HG03097 (cell line): ENCODE measurements around the gene TMEM151A.
"Not testable (repeated sequence)": the region's sequence is repeated elsewhere in the genome, so short reads cannot be mapped to it uniquely, and the experiment has no call there.

Experiments used
- ATAC-seq: cut with Tn5 transposase; IDR thresholded peaks from one replicate; pipeline ENCODE4 v1.9.1; 2021; ENCODE audit not compliant: unreplicated experiment, low FRiP score

TMEM151A gene

DNA sequence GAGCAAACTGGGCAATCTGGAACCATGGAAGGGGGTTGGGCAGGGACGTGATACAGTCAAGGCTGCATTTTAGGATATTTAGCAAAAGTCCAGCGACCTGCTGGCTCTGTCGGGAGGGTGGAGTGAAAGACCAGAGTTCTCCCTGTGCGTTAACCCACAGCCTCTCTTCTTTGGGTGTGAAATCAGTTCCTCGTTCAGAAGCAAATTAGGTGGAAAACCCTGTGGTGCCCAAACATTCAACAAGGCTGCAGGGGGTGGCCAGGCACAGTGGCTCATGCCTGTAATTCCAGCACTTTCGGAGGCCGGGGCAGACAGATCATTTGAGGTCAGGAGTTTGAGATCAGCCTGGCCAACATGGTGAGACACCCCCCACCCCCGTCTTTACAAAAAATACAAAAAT lies 5.9 kb downstream of the TMEM151A start:
- ATAC-seq = no peak

- no peak for ATAC-seq
Measured at GRCh38 chr11:66299186-66299585, 7.5 kb downstream of the TMEM151A start.

GRCh38 chr11:66302656-66303055 lies 11.0 kb downstream of the TMEM151A start:
- no peak for ATAC-seq

GRCh38 chr11:66309475-66309874 lies 17.8 kb downstream of the TMEM151A start:
- ATAC-seq = no peak

GRCh38 chr11:66310324-66310723 lies 18.6 kb downstream of the TMEM151A start:
- no peak for ATAC-seq

DNA sequence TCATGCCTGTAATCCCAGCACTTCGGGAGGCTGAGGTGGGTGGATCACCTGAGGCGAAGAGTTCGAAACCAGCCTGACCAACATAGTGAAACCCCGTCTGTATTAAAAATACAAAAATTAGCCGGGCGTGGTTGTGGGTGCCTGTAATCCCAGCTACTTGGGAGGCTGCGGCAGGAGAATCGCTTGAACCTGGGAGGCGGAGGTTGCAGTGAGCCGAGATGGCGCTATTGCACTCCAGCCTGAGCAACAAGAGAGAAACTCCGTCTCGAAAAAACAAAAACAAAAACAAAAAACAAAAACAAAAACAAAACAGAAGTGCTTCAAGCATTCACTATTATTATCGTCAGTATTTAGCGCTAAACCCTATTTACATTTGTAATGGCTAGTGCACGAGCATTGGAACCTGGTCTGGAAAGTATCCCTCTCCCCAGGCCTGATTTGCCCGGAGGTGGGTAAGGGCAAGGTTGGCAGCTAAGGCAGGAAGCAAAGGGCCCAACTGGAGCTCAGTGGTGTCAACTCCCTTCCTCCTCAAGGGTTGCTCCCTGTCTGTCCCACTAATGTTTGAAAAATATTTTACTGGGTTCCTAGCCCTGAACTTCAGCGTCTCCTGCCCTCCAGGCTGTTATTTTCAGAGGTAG lies 19.2 kb downstream of the TMEM151A start:
- not testable (repeated sequence) for ATAC-seq

DNA sequence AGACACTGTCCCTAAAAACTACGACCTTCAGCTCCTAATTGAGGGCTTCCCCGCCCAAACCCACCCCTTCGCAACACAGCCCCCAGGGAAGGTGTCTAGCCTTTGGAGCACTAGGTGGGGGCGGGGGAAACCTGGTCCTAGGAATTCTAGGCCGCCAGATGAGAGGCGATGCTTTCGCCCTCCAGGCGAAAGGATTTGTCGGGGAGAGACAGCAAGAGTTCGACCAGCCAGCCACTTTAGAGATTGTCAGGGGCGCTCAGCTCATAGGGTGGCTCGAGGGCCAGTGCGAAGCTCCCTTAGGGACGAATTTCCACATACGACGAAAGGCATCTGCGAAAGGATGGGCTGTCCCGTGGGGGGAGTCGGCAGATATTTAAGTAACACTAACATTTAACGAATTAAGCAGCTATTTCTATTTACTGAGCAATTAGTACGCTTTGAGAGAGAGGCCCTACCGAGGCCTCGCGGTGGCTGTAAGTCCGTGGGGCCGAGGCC lies 19.8 kb downstream of the TMEM151A start:
- no peak for ATAC-seq

GRCh38 chr11:66311965-66312548 lies 20.4 kb downstream of the TMEM151A start:
- peak; percentile 69 for ATAC-seq

GRCh38 chr11:66312549-66313320 lies 21.0 kb downstream of the TMEM151A start:
- peak; percentile 51 for ATAC-seq

DNA sequence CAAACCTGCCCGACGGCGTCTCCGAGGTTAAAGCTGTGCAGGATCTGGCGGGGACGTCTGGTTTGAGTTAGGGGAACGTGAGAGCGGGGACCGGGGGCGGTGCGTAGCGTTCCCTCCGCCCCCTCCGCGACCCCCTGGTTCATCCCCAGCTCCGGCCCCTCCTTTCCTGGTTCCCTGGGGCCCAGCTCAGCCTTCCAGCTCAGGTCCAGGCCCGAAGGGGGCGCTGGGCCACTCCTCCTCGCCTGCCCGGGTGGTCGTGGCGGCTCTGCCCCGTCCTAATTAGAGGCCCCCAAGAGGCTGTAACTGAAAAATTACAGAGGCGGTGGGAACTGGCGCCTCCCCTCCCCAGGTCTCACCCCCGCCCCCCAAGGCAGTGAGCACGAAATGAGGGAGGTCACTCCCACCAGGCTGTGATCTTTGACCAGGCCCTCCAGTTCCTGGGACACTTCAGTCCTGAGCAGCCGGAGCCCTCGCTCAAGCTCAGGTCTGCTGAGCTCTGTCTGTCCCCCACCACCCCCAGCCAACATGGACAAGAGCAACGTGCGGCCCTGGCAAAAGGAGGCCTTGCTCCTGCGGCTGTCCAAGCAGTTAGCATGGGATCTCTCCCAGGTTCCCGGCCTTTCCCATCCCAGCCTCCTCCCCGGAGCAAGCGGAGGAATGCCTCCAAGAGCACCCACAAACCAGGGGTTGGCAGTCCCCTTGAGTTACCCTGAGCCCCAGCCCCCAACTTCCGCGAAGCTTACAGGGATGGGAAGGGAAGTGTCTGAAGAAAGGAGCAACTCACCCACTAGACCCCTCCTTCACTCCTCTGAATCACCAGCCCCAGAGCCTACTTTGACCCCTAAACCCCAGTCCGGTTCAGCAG lies 21.9 kb downstream of the TMEM151A start:
- no peak for ATAC-seq

GRCh38 chr11:66314186-66314501 lies 22.4 kb downstream of the TMEM151A start:
- no peak for ATAC-seq

- no peak for ATAC-seq
Measured at GRCh38 chr11:66314561-66315497, 23.1 kb downstream of the TMEM151A start.

DNA sequence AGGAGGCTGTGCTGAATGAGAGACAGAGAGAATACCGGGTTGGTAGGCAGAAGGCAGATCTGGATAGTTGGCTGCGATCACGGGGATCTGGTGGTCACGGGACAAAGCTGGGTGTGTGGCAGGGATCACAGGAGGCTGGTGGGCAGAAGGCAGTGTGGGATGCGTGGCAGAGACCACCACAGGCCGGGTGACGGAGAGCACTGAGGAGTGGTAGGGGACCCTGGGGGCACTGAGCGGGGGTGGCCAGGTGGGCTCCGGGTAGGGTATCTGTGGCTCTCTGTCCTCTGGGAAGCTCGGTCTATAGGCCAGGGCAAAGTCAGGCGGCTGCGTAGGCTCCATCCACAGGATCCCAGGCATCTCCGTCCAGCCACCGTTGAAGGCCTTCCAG lies 23.8 kb downstream of the TMEM151A start:
- ATAC-seq = no peak

DNA sequence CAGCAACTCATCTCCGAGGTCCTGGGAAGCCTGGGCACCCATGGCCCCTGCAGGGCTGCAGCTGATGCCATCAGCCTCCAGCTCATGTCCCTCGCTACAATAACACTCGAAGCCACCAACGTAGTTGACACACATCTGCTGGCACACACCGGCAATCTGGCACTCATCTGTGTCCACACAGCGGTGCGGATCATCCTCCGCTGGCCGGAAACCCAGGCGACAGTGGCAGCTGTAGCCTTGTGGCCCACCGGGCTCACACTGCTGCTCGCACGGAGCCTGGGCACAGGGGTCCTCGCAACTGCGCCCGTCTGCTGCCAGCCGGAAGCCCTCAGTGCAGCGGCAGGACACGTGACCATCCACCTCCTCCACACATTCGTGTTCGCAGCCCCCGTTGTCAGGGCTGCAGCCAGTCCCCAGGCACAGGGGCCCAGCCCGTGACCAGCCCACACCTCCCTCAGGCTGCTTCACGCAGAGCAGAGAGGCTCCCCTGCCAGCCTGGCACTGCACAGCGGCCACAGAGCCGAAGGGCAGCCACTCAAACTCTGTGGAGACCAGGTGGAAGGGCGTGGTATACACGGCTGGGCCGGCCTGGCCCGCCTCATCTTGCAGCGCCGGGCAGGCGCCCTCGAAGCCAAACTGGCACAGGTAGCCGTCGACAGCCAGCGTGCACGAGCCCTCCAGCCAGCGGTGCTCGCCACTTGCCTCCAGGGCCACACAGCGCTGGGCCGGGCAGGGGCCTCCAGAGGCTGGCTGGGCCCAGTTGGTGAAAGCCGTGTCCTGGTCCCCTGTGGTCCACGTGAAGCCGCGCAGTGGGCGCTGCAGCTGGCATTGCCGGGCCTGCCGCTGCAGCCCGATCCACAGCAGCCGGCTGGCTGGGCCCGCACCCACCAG lies 24.5 kb downstream of the TMEM151A start:
- no peak for ATAC-seq

GRCh38 chr11:66316849-66317251 lies 25.2 kb downstream of the TMEM151A start, which contains the start of gene CD248:
Gene CD248 (minus strand): TSS chr11:66317044. CDS start chr11:66317027, 17 bp downstream.
- ATAC-seq = no peak

DNA sequence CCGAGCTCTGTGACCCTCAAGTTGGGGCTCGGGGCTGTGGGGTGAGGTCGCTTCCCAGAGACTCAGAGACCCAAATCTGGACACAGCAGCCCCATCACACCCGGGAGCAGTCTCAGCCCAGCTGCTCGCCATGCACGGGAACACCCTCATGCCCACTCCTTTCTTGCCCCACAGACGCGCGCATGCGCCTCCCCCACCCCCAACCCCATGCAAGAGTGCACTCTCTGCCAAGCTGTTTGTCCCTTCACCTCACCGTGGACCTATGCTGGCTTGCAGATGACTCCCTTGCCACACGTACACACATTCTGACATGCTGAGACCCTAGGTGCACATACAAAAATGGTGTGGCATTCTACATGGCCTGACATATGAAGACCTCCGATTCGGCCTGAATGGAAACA lies 25.6 kb downstream of the TMEM151A start:
- no peak for ATAC-seq

- no peak for ATAC-seq
Measured at GRCh38 chr11:66317723-66318599, 26.3 kb downstream of the TMEM151A start.

- no peak for ATAC-seq
Measured at GRCh38 chr11:66318600-66318970, 26.9 kb downstream of the TMEM151A start.
